Activated effector memory CD4-positive, alpha-beta T cell treated with Interleukin-2 at 50 U/mL for 16 hours (primary cell): ENCODE results near the gene ZNF680.
"Not testable (repeated sequence)": the region's sequence is repeated elsewhere in the genome, so short reads cannot be mapped to it uniquely, and the experiment has no call there.

Experiments used
- DNase-seq: peaks from one replicate; pipeline ENCODE4 v3.0.0-alpha.2; 2020

ZNF680 gene

DNA sequence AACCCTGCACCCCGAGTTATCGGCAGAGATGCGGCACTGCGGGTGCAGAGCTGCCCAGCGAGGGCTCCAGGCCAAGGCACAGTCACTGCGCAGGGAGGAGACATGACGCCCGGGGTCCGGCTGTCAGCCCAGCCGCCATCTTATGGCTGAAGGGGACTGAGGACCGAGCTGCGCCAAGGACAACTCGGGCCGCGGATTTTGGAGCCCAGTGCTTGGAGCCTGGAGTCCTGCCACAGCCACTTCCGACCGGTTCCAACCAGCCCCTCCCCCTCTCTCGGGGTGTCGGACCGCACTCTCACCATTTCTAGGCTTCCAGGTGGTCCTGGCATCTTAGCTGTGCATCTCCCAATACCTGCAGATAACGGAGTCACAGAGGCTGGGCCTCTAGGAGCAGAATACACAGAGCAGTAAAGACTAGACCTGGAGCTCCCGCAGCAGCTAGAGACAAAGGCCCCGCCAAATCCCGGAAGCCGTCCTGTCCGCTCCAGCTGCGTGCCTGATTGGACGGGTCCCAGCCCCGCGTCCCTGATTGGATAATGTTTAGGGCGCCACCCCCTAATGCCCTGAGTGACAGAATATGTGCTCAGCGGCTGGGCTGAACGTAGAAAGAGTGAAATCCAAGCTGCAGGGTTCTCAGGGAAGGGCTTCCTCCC, at the start of gene ZNF680:
TSS of gene ZNF680 (minus strand) at position 446 of the 653 bp plus-strand sequence. CDS start at position 329, 117 bp downstream.
- peak; percentile 83 for DNase-seq

GRCh38 chr7:64612452-64612851, 49.6 kb upstream of the ZNF680 start:
- DNase-seq, result no peak

DNA sequence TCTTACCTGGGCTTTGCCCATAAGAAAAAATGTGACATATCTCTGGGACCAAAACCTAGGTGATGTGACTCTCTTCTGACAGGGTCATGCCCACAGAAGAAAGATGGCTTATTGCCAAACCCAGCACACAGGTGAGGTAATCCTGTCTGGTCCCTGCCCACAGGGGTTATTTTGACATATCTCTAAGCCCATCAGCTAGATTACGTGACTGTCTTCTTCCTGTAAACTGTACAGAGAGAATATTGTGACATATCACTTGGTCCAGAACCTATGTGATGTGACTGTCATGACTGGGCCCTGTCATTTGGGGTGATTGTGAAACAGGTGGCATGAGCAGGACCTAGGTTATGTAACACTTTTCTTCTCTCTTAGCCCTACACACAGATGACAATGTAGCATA, 48.8 kb upstream of the ZNF680 start:
- DNase-seq, result no peak

GRCh38 chr7:64610997-64611396, 48.1 kb upstream of the ZNF680 start:
- no peak for DNase-seq

- no peak for DNase-seq
Observed at GRCh38 chr7:64608116-64608910, 45.4 kb upstream of the ZNF680 start.

GRCh38 chr7:64606385-64606784, 43.5 kb upstream of the ZNF680 start:
- no peak for DNase-seq

GRCh38 chr7:64603271-64603670, 40.4 kb upstream of the ZNF680 start:
- no peak for DNase-seq

DNA sequence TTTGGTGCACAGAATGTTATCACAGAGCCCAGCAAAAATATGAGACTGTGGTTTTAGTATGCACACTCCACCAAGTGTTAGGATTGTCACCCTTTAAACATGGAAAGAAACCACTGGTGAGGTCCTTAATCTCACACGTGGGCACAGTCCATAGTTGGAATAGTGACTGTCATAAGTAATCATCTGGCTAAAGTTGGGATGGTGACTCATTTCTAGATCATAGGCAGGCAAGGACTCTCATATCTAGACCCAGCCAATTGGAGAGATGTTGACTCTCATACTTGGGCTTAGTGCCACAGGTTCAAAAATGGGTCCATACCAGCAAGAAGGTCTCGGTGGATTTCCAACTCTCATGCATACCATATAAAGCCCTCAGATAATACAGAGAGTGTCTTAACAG, 39.6 kb upstream of the ZNF680 start:
- no peak for DNase-seq

DNA sequence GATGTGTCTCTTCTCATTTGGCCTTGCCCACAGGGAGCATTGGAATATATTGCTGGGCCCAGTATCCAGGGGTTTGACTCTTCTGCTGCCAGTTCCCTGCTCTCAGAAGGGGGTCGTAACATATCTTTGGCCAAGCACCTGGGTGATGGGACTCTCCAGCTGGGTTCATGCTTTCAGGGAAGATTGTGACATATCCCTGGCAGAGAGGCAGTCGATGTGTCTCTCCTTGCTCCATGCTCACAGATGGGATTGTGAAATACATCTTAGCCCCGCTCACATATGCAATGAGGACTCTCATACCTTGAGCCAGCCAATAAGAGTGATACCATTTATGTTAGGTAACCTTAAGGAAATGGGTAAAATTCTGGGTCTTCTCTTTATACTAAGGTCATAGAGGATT, 39.2 kb upstream of the ZNF680 start:
- DNase-seq, result no peak

- DNase-seq, result no peak
Observed at GRCh38 chr7:64599359-64599758, 36.5 kb upstream of the ZNF680 start.

GRCh38 chr7:64590971-64591370, 28.1 kb upstream of the ZNF680 start:
- no peak for DNase-seq

DNA sequence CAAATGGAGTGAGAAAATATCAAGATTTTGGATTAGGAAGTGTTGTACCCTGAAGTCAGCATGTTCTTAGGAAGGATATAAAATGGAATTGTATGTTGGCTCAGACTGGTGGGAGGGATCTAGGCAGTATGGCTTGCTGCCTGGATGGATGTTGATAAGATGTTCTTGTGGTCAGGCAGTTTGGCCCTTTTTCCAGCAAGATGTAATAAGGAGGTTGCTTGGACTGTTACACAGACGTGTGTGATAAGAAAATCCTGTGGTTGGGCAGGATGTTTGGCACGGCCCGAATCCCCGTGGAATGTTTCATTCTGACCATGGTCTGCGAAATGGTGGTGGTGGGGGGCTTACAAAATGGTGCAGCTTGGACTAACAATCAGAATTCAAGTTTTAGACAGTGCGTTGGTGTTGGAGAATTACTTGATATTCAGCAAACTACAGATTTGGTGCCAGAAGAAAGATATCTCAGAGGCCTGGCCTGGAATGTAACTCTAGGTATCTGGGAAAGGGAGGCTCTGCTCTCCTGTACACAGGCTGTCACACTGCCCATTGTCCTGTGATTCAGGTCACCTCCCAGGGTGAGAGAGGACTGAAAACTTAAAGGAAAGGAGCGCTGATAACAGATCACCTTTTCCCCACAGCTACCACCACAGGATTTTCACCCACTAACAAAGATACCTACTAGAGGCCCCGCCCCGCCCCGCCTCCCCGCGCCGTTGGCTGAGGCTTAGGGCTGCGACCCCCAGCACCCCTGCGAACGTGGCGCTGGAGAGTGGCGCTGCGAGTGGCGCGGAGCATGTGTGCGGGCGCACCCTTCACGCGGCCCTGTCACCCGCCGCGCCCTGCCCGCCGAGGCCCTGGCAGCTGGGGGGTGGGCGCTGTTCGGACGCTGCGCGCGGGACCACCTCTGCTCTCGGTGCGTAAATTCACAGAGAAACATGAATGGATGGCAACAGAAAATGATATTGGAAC, 19.3 kb upstream of the ZNF680 start:
- DNase-seq, result no peak

- DNase-seq, result no peak
Observed at GRCh38 chr7:64581391-64581790, 18.5 kb upstream of the ZNF680 start.

DNA sequence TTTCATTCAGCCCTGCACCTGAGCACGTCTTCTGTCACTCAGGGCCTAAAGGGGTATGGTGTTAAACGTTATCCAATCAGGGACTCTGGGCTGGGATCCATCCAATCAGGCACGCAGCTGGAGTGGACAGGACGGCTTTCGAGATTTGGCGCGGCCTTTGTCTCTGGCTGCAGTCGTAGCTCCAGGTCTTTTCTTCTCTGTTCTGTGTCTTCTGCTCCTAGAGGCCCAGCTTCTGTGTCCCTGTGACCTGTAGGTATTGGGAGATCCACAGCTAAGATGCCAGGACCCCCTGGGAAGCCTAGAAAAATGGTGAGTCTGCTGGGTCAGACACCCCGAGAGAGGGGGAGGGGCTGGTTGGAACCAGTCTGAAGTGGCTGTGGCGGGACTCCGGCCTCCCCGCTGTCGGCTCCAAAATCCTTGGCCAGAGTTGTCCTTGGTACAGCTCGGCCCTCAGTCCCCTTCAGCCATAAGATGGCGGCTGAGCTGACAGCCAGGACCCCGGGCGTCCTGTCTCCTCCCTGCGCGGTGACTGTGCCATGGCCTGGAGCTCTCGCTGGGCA, 11.7 kb upstream of the ZNF680 start:
- DNase-seq, result no peak

DNA sequence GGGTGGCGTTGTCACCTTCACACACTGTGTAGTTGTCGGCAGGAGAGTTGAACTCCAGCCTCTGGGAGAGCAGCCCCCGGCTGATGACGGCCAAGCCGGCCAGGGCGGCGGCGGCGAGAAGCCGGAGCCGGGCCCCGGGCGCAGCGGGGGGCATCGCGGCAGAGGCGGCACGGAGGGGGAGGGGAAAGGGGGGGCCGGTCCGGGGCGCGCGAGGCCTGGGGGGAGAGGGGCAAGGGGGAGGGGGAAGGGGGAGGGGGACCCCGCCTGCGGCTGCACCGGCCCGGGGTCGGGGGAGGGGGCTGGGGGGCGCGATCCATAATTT, 7.4 kb upstream of the ZNF680 start:
- DNase-seq, result not testable (repeated sequence)

GRCh38 chr7:64569372-64570283, 6.8 kb upstream of the ZNF680 start:
- peak; percentile 34 for DNase-seq

GRCh38 chr7:64562256-64562625, 630 bp downstream of the ZNF680 start:
- DNase-seq, result no peak

DNA sequence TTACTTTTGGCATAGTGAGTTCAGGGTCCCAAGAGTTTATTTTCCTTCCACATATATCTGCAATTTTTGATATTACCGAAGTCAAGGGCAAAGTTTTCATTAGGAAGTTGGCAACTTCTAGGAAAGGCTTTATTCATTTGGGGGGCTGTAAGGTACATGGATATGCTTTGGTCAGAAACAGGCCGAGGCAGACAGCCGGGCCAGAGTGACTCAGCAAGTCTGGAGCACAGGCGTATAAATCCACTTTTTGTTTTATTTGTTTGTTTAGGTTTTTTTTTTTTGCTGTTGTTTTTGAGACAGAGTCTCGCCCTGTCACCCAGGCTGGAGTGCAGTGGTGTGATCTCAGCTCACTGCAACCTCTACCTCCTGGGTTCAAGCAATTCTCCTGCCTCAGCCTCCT, 3.7 kb downstream of the ZNF680 start:
- DNase-seq, result no peak

DNA sequence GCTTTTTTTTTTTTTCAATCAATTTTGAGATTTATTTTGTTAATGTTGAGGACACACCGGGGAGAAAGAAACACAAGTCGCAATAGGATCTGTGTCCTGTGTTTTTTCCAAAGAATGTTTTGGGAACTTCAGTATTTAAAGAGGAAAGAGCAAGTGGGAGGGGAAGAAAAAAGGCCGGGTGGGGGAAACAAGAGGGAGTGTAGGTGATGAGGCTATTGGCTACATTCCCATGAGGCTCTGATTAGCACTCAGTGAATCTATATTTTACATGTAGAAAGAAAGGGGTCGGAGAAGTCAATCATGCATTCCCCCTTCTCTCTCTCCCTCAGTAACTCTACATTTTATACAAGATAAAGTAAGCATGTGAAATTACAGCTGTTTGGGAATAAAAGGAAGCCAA, 4.1 kb downstream of the ZNF680 start:
- no peak for DNase-seq

GRCh38 chr7:64558323-64558705, 4.6 kb downstream of the ZNF680 start:
- DNase-seq, result no peak

DNA sequence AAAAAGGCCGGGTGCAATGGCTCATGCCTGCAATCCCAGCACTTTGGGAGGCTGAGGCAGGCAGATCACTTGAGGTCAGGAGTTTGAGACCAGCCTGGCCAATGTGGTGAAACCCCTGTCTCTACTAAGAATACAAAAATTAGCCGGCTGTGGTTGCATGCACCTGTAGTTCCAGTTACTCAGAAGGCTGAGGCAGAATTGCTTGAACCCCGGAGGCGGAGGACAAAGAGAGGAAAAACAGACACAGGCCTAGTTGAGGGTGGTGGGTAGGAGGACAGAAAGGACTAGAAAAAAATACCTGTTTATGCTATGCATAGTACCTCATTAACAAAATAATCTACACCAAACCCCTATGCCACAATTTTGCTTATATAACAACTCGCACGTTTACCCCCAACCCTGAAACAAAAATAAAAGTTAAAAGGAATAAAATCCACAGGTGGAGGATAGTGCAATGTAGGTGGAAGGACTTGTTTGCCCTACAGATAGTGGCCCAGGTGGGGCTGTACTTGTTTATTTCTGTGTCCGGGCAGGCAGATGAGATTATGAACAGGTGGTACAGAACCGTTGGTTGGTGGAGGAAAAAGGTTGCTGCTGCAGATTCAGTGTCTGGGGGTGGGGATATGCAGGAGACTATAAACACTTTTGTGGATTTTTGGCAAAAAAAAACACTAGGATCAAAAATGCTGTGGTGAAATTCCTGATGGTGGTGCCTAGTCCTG, 5.1 kb downstream of the ZNF680 start:
- no peak for DNase-seq
